SK-N-SH (cell line): ENCODE results near the gene PRRG3. TPM values are rescaled to one million over a fixed set of nuclear protein-coding genes. Genes with fewer than 3 reads are reported as not detected.

ENCODE experiments used
- CTCF ChIA-PET: fragments of 300-600, 350-600 bp; formaldehyde crosslinking; extraction: SDS; loops from one replicate; lab custom pipeline; 2021; lab: Yijun Ruan, JAX
- POLR2A ChIA-PET: fragments of 350-600 bp; sonication (Branson Sonifier 250); formaldehyde crosslinking; extraction: SDS; loops from one replicate; lab custom pipeline; 2020; ENCODE audit warnings: antibody characterized with exemption, inconsistent platforms; lab: Yijun Ruan, JAX
- DNase-seq: peaks from one replicate; pipeline ENCODE4 v3.0.0; 2012
- H2AFZ ChIP-seq: fragments of 200-600 bp; sonication (generic); 2 replicates; pipeline ENCODE4 v1.8.1; 2016; ENCODE audit warnings: antibody characterized with exemption, mild to moderate bottlenecking, low read depth
- H3F3A ChIP-seq: fragments of 200-600 bp; sonication (generic); replicated peaks from 2 replicates; pipeline ENCODE3; 2016; ENCODE audit warnings: antibody characterized with exemption, mild to moderate bottlenecking; ENCODE audit not compliant: insufficient read depth
- H3K27ac ChIP-seq, 2 experiments: fragments of 200-500 bp in 1 of 2; fragments of 200-600 bp in 1 of 2; sonication (Bioruptor generic) in 1 of 2; sonication (generic), shearing (Covaris generic) in 1 of 2; 2 replicates each; pipeline versions ENCODE4 v1.5.1 to v1.6.1; 2014 to 2016; ENCODE audit warnings: low read depth in 2 of 2, inconsistent platforms in 1 of 2, low read length in 1 of 2, mild to moderate bottlenecking in 1 of 2, mixed read lengths in 1 of 2
- H3K27me3 ChIP-seq: fragments of 200-600 bp; sonication (generic), shearing (Covaris generic); 2 replicates; pipeline ENCODE4 v1.6.1; 2016; ENCODE audit warnings: mixed run types; ENCODE audit not compliant: insufficient read depth
- H3K36me3 ChIP-seq, 2 experiments: fragments of 200-500 bp in 1 of 2; fragments of 200-600 bp in 1 of 2; sonication (Bioruptor generic) in 1 of 2; sonication (generic) in 1 of 2; replicated peaks in 1 of 2; 2 replicates each; pipeline versions ENCODE3 to v1.5.1; 2014 to 2016; ENCODE audit warnings: low read length in 1 of 2, mild to moderate bottlenecking in 1 of 2; ENCODE audit not compliant: insufficient read depth in 2 of 2, control insufficient read depth in 1 of 2
- H3K4me1 ChIP-seq, 2 experiments: fragments of 200-500 bp in 1 of 2; fragments of 200-600 bp in 1 of 2; sonication (Bioruptor generic) in 1 of 2; sonication (generic), shearing (Covaris generic) in 1 of 2; 2 replicates each; pipeline versions ENCODE4 v1.5.1 to v1.6.1; 2014 to 2016; ENCODE audit warnings: low read depth in 1 of 2, low read length in 1 of 2, mixed run types in 1 of 2; ENCODE audit not compliant: insufficient read depth in 2 of 2, control insufficient read depth in 1 of 2
- H3K4me2 ChIP-seq: fragments of 200-600 bp; sonication (generic), shearing (Covaris generic); 2 replicates; pipeline ENCODE4 v1.6.1; 2017; ENCODE audit warnings: mixed run types
- H3K4me3 ChIP-seq, 2 experiments: fragments of 200-500 bp in 1 of 2; fragments of 200-600 bp in 1 of 2; sonication (Bioruptor generic) in 1 of 2; sonication (generic), shearing (Covaris generic) in 1 of 2; 2 replicates each; pipeline versions ENCODE4 v1.5.1 to v1.8.1; 2014 to 2016; ENCODE audit warnings: low read depth in 2 of 2, inconsistent platforms in 1 of 2, low read length in 1 of 2, mild to moderate bottlenecking in 1 of 2, mixed read lengths in 1 of 2, moderate library complexity in 1 of 2
- H3K79me2 ChIP-seq: fragments of 200-600 bp; sonication (generic); 2 replicates; pipeline ENCODE4 v1.8.1; 2017; ENCODE audit warnings: mild to moderate bottlenecking; ENCODE audit not compliant: insufficient read depth
- H3K9ac ChIP-seq: fragments of 200-600 bp; sonication (generic); 2 replicates; pipeline ENCODE4 v1.6.1; 2017; ENCODE audit warnings: mixed run types
- H3K9me2 ChIP-seq: fragments of 200-600 bp; sonication (generic); 2 replicates; pipeline ENCODE4 v1.6.1; 2017; ENCODE audit warnings: mixed run types
- H3K9me3 ChIP-seq: fragments of 200-600 bp; sonication (generic); 2 replicates; pipeline ENCODE4 v1.6.1; 2017; ENCODE audit warnings: mixed run types, mild to moderate bottlenecking, moderate library complexity
- H4K20me1 ChIP-seq: fragments of 200-600 bp; sonication (generic); 2 replicates; pipeline ENCODE4 v1.6.1; 2017; ENCODE audit warnings: mild to moderate bottlenecking, mixed run types; ENCODE audit not compliant: insufficient read depth
- GABPA ChIP-seq: IDR thresholded peaks from 2 replicates; pipeline ENCODE4 v1.4.0; 2012; ENCODE audit warnings: low read depth, mild to moderate bottlenecking
- NFIC ChIP-seq: IDR thresholded peaks from 2 replicates; pipeline ENCODE4 v1.4.0; 2012; ENCODE audit warnings: borderline replicate concordance
- NRF1 ChIP-seq: IDR thresholded peaks from 2 replicates; pipeline ENCODE4 v1.6.1; 2012; ENCODE audit warnings: low read depth, mild to moderate bottlenecking, low read length
- RAD21 ChIP-seq: IDR thresholded peaks from 2 replicates; pipeline ENCODE4 v1.6.1; 2012; ENCODE audit warnings: mild to moderate bottlenecking, low read length
- SMC3 ChIP-seq: IDR thresholded peaks from 2 replicates; pipeline ENCODE4 v1.6.1; 2012; ENCODE audit warnings: low read depth, low read length, improper control_type of control experiment
- TCF12 ChIP-seq: IDR thresholded peaks from 2 replicates; pipeline ENCODE4 v1.4.0; 2012
- WGBS: methylation state at CpG from one replicate; pipeline ENCODE4 v1.1.6; 2017; ENCODE audit warnings: low lambda C conversion rate; 5-methylcytosine and 5-hydroxymethylcytosine counted together
- polyA plus RNA-seq, 3 experiments: library from polyadenylated mRNA; depleted of rRNA; stranded (reverse); fragments of >200 nt; gene quantifications; 2 replicates each; pipeline ENCODE4 v1.2.3, GENCODE V29; 2012
- TF ChIP-seq, protein P1 (sequence below): fragments of 200-600 bp; sonication (generic); IDR thresholded peaks from 2 replicates; pipeline ENCODE4 v1.6.1; 2017; ENCODE audit warnings: antibody characterized with exemption, mild to moderate bottlenecking, moderate library complexity

Gene PRRG3
- polyA plus RNA-seq, 1 of the 3 experiments (the other 2 are of a cell fraction) = not detected

DNA sequence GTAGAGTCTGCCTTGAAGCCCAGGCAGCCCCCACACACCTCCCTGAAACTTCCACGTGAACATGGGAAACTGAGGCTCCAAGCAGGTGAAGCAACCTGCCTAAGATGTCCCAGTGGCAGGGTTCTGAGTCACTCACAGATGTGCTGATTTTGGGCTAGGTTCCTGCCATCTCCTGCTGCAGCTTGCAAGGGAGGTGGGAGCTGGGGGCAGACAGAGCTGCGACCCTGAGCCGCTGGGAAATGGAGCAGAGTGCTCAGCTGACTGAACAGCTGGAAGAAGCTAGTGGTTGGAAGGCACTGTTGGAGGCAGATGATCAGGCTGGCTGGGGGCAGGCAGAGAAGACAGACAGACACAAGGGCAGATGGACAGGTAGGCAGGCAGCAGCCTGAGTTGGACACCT lies 17.0 kb downstream of the PRRG3 start:
- H3K4me3 ChIP-seq = no peak overlapping the region
- no peak for DNase-seq
- TF ChIP-seq GABPA = no peak
- no peak for TF ChIP-seq RAD21
- TF ChIP-seq NFIC = no peak
- H4K20me1 ChIP-seq = no peaks in the 10 kb centered on the region
- no peak overlapping the region for H3K9ac ChIP-seq
- CTCF ChIA-PET = interaction anchor here (1.4 to 2.9 kb wide), 2 partner anchors 10 to 31 kb away, joined by 3 to 15 read pairs; no protein-coding TSS in a partner anchor
- no peak overlapping the region for H2AFZ ChIP-seq
- no peaks in the 10 kb centered on the region for H3K9me2 ChIP-seq
- no peak overlapping the region for H3K27ac ChIP-seq
- no peaks in the 10 kb centered on the region for H3K36me3 ChIP-seq
- no peaks in the 10 kb centered on the region for H3K9me3 ChIP-seq
- POLR2A ChIA-PET = no interaction called here
- H3F3A ChIP-seq = no peaks in the 10 kb centered on the region
- 0% methylated on average over 3 of the region's 3 CpGs for WGBS
- H3K79me2 ChIP-seq = no peaks in the 10 kb centered on the region
- peaks cover 11% of the 10 kb centered on the region; the same call in 1 of the 2 replicates for H3K27me3 ChIP-seq
- no peak overlapping the region for H3K4me2 ChIP-seq
- no peaks in the 10 kb centered on the region for H3K4me1 ChIP-seq

DNA sequence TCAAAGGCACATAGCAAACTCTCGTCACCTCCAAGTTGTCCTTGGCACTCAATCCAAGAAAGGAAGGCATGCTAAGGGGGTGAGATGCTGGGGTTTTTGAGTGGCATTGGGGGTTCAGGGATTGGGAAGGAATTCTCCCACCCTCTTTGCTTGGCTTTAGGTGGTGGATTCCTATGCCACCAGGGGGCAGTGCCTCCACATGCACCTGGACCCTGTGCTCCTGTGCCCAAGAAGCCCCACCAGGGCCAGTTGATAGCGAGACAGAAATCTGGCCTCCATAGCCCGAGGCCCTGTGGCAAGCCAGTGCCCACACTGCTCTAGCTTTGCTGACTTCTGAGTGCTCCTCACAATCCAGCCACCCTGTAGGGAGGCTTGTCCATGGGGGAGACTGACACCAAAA lies 18.6 kb downstream of the PRRG3 start:
- H3K9ac ChIP-seq = no peak overlapping the region
- TF ChIP-seq RAD21 (peak; percentile 41), NRF1 (no peak), SMC3 (peak; percentile 22; the same call in 1 of the 2 replicates)
- TF ChIP-seq, protein P1, sequence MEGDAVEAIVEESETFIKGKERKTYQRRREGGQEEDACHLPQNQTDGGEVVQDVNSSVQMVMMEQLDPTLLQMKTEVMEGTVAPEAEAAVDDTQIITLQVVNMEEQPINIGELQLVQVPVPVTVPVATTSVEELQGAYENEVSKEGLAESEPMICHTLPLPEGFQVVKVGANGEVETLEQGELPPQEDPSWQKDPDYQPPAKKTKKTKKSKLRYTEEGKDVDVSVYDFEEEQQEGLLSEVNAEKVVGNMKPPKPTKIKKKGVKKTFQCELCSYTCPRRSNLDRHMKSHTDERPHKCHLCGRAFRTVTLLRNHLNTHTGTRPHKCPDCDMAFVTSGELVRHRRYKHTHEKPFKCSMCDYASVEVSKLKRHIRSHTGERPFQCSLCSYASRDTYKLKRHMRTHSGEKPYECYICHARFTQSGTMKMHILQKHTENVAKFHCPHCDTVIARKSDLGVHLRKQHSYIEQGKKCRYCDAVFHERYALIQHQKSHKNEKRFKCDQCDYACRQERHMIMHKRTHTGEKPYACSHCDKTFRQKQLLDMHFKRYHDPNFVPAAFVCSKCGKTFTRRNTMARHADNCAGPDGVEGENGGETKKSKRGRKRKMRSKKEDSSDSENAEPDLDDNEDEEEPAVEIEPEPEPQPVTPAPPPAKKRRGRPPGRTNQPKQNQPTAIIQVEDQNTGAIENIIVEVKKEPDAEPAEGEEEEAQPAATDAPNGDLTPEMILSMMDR = peak; percentile 59
- H4K20me1 ChIP-seq = no peaks in the 10 kb centered on the region
- H3F3A ChIP-seq = no peaks in the 10 kb centered on the region
- peak; percentile 48 for DNase-seq
- H3K4me1 ChIP-seq = no peaks in the 10 kb centered on the region
- no peak overlapping the region for H3K27ac ChIP-seq
- H3K4me2 ChIP-seq = no peak overlapping the region
- ChIA-PET POLR2A (no interaction called here), CTCF (interaction anchor here (2.9 kb wide), 1 partner anchor 9 kb away, joined by 15 read pairs; no protein-coding TSS in a partner anchor)
- no peaks in the 10 kb centered on the region for H3K9me3 ChIP-seq
- no peaks in the 10 kb centered on the region for H3K36me3 ChIP-seq
- 0% methylated on average over 1 of the region's 3 CpGs for WGBS
- H3K79me2 ChIP-seq = no peaks in the 10 kb centered on the region
- H3K27me3 ChIP-seq = peaks cover 16% of the 10 kb centered on the region; the same call in 1 of the 2 replicates
- H2AFZ ChIP-seq = no peak overlapping the region
- no peaks in the 10 kb centered on the region for H3K9me2 ChIP-seq
- no peak overlapping the region for H3K4me3 ChIP-seq

DNA sequence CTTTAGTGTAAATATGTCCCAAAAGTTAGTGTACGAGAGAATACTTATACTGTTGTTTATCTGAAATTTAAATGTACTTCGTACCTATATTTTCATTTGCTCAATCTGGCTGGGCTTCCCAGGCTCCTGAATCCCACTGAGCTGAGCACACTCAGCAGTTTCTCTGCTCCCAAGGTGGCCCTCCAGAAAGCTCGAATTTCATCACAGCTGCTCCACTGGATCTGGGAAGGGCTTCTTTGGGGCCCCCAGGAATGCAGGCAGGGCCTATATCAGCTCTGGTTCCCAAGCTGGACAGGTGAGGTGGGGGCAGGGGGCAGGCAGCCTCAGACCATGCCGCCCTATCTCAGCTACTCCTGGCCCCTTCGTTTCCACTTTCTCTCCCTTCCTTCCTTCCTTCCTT lies 19.1 kb downstream of the PRRG3 start:
- no peaks in the 10 kb centered on the region for H3K9me3 ChIP-seq
- 2% methylated on average over 5 of the region's 5 CpGs for WGBS
- H3K27ac ChIP-seq = no peak overlapping the region
- H3K9ac ChIP-seq = no peak overlapping the region
- no peak overlapping the region for H3K4me3 ChIP-seq
- H3K4me2 ChIP-seq = no peak overlapping the region
- H3F3A ChIP-seq = no peaks in the 10 kb centered on the region
- H3K27me3 ChIP-seq = peaks cover 16% of the 10 kb centered on the region; the same call in 1 of the 2 replicates
- H3K9me2 ChIP-seq = no peaks in the 10 kb centered on the region
- no peak for DNase-seq
- no peaks in the 10 kb centered on the region for H4K20me1 ChIP-seq
- no peak for TF ChIP-seq TCF12
- ChIA-PET CTCF (interaction anchor here (2.9 kb wide), 1 partner anchor 8 kb away, joined by 15 read pairs; no protein-coding TSS in a partner anchor), POLR2A (no interaction called here)
- no peak overlapping the region for H2AFZ ChIP-seq
- H3K79me2 ChIP-seq = no peaks in the 10 kb centered on the region
- no peaks in the 10 kb centered on the region for H3K36me3 ChIP-seq
- no peaks in the 10 kb centered on the region for H3K4me1 ChIP-seq
